Endothelial cell (in vitro differentiated cells): ENCODE measurements around the gene PER2. TPM values are rescaled to one million over a fixed set of nuclear protein-coding genes. Genes with fewer than 3 reads are reported as not detected.
"Not testable (repeated sequence)": the region's sequence is repeated elsewhere in the genome, so short reads cannot be mapped to it uniquely, and the experiment has no call there.

Experiments used
- DNase-seq: peaks from one replicate; pipeline ENCODE4 v3.0.0; 2021; ENCODE audit warnings: low spot score
- H3K27ac Mint-ChIP-seq: one replicate; pipeline ENCODE4 v1.8.0; 2021; ENCODE audit warnings: mixed read lengths, inconsistent platforms; ENCODE audit not compliant: unreplicated experiment
- H3K27me3 Mint-ChIP-seq: one replicate; pipeline ENCODE4 v1.8.0; 2021; ENCODE audit warnings: mild to moderate bottlenecking, moderate library complexity, mixed read lengths, inconsistent platforms; ENCODE audit not compliant: unreplicated experiment
- H3K36me3 Mint-ChIP-seq: one replicate; pipeline ENCODE4 v1.8.0; 2021; ENCODE audit warnings: mild to moderate bottlenecking, low read depth, mixed read lengths, inconsistent platforms; ENCODE audit not compliant: unreplicated experiment
- H3K4me1 Mint-ChIP-seq: one replicate; pipeline ENCODE4 v1.8.0; 2021; ENCODE audit warnings: mild to moderate bottlenecking, mixed read lengths, inconsistent platforms; ENCODE audit not compliant: unreplicated experiment
- H3K4me3 Mint-ChIP-seq: one replicate; pipeline ENCODE4 v1.8.0; 2021; ENCODE audit warnings: mild to moderate bottlenecking, mixed read lengths, inconsistent platforms; ENCODE audit not compliant: unreplicated experiment
- H3K9me3 Mint-ChIP-seq: one replicate; pipeline ENCODE4 v1.8.0; 2021; ENCODE audit warnings: mixed read lengths, inconsistent platforms; ENCODE audit not compliant: unreplicated experiment
- CTCF ChIP-seq: fragments of 200-600 bp; sonication (generic); IDR thresholded peaks from one replicate; pipeline ENCODE4 v1.5.0; 2021; ENCODE audit warnings: antibody characterized with exemption; ENCODE audit not compliant: unreplicated experiment
- total RNA-seq: library from RNA; stranded (reverse); fragmentation: NEBNext Ultra II Directional; extraction: Animal tissue kit (Norgen Biotek cat#: 25700); gene quantifications from one replicate; pipeline ENCODE4 v1.2.1, GENCODE V29; 2021; ENCODE audit not compliant: unreplicated experiment

Gene PER2
- total RNA-seq, 1 donor from 2014 or later = 5.5 TPM

- H3K4me3 Mint-ChIP-seq = no peak overlapping the region
- H3K36me3 Mint-ChIP-seq = peaks cover 27% of the 10 kb centered on the region
- H3K27ac Mint-ChIP-seq = no peak overlapping the region
- peaks cover 3% of the 10 kb centered on the region for H3K27me3 Mint-ChIP-seq
- no peaks in the 10 kb centered on the region for H3K9me3 Mint-ChIP-seq
- no peak for TF ChIP-seq CTCF
- peaks cover 6% of the 10 kb centered on the region for H3K4me1 Mint-ChIP-seq
- no peak for DNase-seq
Observed at GRCh38 chr2:238325694-238326093, 37.3 kb upstream of the PER2 start.

GRCh38 chr2:238324248-238324647 lies 35.8 kb upstream of the PER2 start:
- peaks cover 27% of the 10 kb centered on the region for H3K36me3 Mint-ChIP-seq

GRCh38 chr2:238322001-238322411 lies 33.6 kb upstream of the PER2 start:
- Mint-ChIP-seq H3K27me3 (peaks cover 10% of the 10 kb centered on the region), H3K27ac (no peak overlapping the region), H3K9me3 (no peaks in the 10 kb centered on the region), H3K4me1 (peaks cover 12% of the 10 kb centered on the region), H3K36me3 (peaks cover 11% of the 10 kb centered on the region), H3K4me3 (peak overlapping the region; percentile 88)
- DNase-seq = no peak
- TF ChIP-seq CTCF = no peak

More at GRCh38 chr2:238324248-238324647, 35.8 kb upstream of the PER2 start:
- H3K9me3 Mint-ChIP-seq, H3K4me3 Mint-ChIP-seq, H3K27ac Mint-ChIP-seq, H3K27me3 Mint-ChIP-seq, DNase-seq: not testable (repeated sequence)
- H3K4me1 Mint-ChIP-seq = peaks cover 12% of the 10 kb centered on the region

- peak overlapping the region; percentile 88 for H3K4me3 Mint-ChIP-seq
- peaks cover 12% of the 10 kb centered on the region for H3K4me1 Mint-ChIP-seq
- peaks cover 10% of the 10 kb centered on the region for H3K36me3 Mint-ChIP-seq
- no peak overlapping the region for H3K27ac Mint-ChIP-seq
- TF ChIP-seq CTCF = no peak
- no peaks in the 10 kb centered on the region for H3K9me3 Mint-ChIP-seq
- H3K27me3 Mint-ChIP-seq = peaks cover 10% of the 10 kb centered on the region
- no peak for DNase-seq
Observed at GRCh38 chr2:238321467-238321866, 33.1 kb upstream of the PER2 start.

- peak; percentile 33 for DNase-seq
- no peak for TF ChIP-seq CTCF
Observed at GRCh38 chr2:238320648-238321281, 32.4 kb upstream of the PER2 start.

More at GRCh38 chr2:238320648-238321281, 32.4 kb upstream of the PER2 start:
- H3K4me3 Mint-ChIP-seq = peak overlapping the region; percentile 91
- no peak overlapping the region for H3K27ac Mint-ChIP-seq
- peaks cover 10% of the 10 kb centered on the region for H3K36me3 Mint-ChIP-seq
- H3K9me3 Mint-ChIP-seq = no peaks in the 10 kb centered on the region
- peaks cover 12% of the 10 kb centered on the region for H3K4me1 Mint-ChIP-seq
- peaks cover 10% of the 10 kb centered on the region for H3K27me3 Mint-ChIP-seq
